ENCODE data around the gene COL20A1.

The COL20A1 gene

DNA sequence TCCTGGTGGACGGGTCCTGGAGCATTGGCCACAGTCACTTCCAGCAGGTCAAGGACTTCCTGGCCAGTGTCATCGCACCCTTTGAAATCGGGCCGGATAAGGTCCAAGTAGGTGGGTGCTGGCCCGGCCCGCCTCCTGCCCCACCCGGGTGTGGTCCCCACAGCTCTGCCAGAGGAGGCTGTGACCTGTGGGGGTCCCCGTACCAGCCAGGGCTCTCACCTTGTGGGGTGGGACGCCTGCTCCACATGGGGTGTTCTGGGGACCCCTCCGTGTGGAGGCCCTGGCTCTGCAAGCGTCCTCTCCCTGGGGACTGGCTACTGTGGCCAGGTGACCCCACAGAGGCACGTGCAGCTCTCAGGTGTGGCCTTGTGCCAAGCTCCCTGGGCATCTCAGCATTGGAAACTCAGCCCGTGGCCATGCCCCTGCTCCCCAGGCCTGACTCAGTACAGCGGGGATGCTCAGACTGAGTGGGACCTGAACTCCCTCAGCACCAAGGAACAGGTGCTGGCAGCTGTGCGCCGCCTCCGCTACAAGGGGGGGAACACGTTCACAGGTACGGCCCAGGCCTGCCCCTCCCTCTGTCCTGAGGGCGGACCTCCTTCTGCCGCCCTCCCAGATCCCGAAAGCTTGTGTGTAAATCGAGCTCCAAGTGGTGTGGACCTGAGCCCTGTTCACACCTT lies 14.7 kb downstream of the COL20A1 start:
- DNase-seq (ENCODE audit: low read depth in 2 of 2): no peak

DNA sequence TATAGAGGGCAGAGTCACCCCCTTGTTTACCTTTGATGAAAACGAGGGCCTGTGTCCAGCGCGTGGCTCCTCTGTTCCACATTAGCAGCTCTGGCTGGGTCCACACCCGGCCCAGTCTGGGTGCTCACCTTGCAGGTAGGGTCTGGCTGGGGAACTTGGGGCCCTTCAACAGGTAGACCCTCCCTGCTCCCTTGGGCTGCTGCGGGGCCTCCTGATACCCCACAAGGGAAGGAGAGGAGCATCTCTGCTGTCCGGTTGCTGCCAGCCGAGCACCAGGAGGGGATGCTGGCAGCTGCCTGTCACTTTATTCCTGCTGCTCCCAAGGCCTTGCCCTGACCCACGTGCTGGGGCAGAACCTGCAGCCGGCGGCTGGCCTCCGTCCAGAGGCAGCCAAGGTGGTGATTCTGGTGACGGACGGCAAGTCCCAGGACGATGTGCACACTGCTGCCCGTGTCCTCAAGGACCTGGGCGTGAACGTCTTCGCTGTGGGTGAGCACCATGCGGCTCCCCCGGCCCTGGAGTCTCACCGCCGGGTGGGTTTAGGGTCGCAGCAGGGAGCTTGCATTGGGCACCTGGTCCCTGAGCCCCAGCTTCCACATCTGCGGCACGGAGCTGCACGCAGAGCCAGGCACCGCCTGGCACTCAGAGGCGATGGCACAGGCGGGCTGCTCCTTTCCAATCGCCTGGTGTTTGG lies 15.4 kb downstream of the COL20A1 start:
- DNase-seq (ENCODE audit: low read depth in 2 of 2): no peak

DNA sequence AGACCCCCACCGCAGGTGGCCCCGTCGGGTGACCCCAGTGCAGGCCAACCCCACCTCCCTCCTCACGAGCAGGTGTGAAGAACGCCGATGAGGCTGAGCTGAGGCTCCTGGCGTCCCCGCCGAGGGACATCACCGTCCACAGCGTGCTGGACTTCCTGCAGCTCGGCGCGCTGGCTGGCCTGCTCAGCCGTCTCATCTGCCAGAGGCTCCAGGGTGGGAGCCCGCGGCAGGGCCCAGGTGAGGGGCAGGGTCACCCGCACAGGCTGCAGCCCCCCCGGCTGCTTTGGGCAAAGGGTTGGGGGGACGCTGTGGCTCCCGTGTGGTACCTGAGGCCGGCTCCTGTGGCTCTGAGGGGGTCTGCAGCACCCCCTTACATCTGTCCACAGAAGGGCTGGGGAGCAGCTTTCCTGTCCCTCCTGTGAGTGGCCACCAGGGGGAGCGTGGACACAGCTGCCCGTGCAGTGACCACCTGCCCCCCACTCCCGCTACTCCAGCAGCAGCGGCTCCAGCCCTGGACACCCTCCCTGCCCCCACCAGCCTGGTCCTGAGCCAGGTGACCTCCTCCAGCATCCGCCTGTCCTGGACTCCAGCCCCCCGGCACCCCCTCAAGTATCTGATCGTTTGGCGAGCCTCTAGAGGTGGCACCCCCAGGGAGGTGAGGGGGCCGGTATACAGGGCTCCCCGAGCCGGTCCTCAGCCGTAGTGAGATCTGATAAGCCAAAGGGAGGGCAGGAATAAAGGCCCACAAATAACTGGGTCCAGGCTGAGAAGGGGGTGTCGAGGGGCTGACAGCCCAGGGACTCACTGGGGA lies 16.5 kb downstream of the COL20A1 start:
- no peak for DNase-seq (ENCODE audit: low read depth in 2 of 2)

GRCh38 chr20:63310265-63310991 lies 17.4 kb downstream of the COL20A1 start:
- DNase-seq (ENCODE audit: low read depth in 2 of 2): no peak

DNA sequence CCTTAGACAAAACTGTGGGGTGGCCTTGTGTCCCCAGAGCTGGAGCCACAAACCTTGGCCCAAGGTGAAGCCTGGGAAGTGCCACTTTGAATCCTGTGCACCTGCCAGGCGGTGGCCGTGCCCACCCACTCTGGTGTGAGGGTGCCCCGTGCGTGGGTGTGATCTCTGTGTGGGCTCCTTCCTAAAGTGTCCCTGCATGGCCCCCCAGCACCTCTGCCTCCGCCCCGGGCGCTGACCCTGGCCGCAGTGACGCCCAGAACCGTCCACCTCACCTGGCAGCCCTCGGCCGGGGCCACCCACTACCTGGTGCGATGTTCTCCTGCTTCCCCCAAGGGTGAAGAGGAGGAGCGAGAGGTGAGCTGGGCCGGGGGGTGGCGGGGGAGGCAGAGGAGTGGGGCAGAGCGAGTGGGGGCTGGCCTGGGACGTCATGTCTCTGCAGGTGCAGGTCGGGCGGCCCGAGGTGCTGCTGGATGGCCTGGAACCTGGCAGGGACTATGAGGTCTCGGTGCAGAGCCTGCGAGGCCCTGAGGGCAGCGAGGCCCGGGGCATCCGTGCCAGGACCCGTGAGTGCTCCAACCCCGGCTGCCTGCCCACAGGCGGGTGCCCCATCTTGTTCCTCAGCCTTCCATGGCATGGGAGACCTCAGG lies 18.3 kb downstream of the COL20A1 start:
- DNase-seq (ENCODE audit: low read depth in 2 of 2): no peak

- no peak for DNase-seq (ENCODE audit: low read depth in 2 of 2)
Measured at GRCh38 chr20:63311833-63312243, 18.9 kb downstream of the COL20A1 start.

DNA sequence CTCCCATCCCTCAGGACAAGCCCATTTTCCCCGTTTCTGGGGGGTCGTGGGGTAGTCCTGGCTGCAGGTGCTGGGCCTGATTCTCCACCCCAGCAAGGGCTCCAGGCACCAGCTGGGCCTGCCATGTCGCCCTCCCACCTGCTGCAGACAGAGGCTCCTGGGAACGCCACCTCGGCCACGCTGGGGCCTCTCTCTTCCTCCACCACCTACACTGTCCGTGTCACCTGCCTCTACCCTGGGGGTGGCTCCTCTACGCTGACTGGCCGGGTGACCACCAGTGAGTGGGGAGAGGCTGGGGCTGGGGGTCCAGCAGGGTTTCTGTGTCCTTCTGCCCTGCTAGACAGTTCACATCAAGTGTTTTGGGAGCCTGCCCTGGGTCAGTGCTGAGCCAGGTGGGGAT lies 19.3 kb downstream of the COL20A1 start:
- no peak for DNase-seq (ENCODE audit: low read depth in 2 of 2)

DNA sequence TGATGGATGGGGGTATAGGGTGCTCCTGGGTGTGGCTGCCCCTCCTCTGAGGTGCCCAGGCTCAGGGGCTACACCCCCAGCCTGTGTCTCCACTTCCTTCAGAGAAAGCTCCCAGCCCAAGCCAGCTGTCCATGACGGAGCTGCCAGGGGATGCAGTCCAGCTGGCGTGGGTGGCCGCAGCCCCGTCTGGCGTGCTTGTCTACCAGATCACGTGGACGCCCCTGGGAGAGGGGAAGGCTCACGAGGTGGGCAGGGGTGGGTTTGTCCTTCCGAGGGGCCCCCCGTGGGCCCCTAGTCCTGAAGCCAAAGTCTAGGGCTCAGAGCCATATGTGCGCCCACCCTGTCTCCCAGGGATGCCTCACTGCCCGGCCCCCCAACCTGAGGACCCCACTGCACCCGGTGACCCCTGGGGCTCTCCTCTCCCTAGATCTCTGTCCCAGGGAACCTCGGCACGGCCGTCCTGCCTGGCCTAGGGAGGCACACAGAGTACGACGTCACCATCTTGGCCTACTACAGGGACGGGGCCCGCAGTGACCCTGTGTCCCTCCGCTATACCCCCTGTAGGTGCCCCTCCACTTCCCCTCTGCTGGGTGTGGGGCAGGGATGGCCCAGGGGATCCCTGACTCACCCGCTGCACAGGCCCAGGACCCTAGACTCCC lies 19.8 kb downstream of the COL20A1 start:
- no peak for DNase-seq (ENCODE audit: low read depth in 2 of 2)

GRCh38 chr20:63313349-63314014 lies 20.5 kb downstream of the COL20A1 start:
- DNase-seq (ENCODE audit: low read depth in 2 of 2): no peak

- DNase-seq (ENCODE audit: low read depth in 2 of 2): no peak
Measured at GRCh38 chr20:63314015-63314471, 21.1 kb downstream of the COL20A1 start.

GRCh38 chr20:63314566-63315239 lies 21.7 kb downstream of the COL20A1 start:
- no peak for DNase-seq (ENCODE audit: low read depth in 2 of 2)

DNA sequence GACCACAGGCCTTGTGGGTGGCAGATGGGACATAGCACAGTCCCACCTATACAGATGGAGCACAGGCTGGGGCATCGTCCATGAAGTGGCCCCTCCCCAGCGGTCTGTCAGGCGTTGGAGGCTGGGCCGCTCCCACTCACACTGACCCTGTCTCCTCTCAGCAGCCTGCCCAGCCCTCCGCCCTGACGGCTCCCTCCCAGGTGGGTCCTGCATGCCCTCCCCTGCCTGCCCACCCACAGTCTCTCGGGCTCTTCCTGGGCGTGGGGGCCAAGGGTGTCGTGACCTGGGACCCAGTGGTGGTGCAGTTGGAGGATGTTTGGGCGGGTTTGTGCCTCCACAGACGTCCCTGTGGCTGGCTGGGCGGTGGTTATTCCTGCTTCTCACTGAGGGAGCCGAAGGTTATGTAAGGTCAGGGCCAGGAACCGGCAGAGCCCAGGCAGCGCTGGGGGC lies 22.3 kb downstream of the COL20A1 start:
- DNase-seq (ENCODE audit: low read depth in 2 of 2): no peak

GRCh38 chr20:63315731-63316491 lies 22.9 kb downstream of the COL20A1 start:
- no peak for DNase-seq (ENCODE audit: low read depth in 2 of 2)

DNA sequence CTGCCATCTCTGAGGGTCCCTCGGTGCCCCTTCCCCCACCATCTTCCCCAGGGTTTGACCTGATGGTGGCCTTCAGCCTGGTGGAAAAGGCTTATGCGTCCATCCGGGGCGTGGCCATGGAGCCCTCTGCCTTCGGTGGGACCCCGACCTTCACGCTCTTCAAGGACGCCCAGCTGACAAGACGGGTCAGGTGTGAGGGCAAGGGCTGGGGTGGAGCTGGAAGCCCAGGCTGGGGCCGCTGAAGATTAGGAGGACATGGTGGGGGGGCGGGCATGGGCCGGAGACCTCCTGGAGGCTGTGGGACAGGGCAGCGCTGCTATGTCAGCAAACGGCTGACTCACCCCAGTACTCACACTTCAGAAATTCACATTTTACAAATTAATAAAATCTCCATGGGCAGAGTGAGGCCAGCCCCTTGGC lies 23.5 kb downstream of the COL20A1 start:
- no peak for DNase-seq (ENCODE audit: low read depth in 2 of 2)

GRCh38 chr20:63317061-63317460 lies 24.1 kb downstream of the COL20A1 start:
- no peak for DNase-seq (ENCODE audit: low read depth in 2 of 2)

GRCh38 chr20:63317601-63318291 lies 24.8 kb downstream of the COL20A1 start:
- DNase-seq (ENCODE audit: low read depth in 2 of 2): no peak

- no peak for DNase-seq (ENCODE audit: low read depth in 2 of 2)
Measured at GRCh38 chr20:63318391-63319163, 25.6 kb downstream of the COL20A1 start.

Measured in stimulated activated CD8-positive, alpha-beta memory T cell treated with anti-CD3 and anti-CD28 coated beads, Interleukin-2, amount 100 ng/mL, for 48 hours (primary cell).